LNCAP (cell line): ENCODE measurements around the gene SLC8A1.

Experiments used
- CTCF ChIP-seq: fragments of 450-650 bp; IDR thresholded peaks from 2 replicates; pipeline ENCODE4 v1.5.1; 2017; ENCODE audit warnings: mild to moderate bottlenecking

Gene SLC8A1

GRCh38 chr2:40332191-40332826 lies 119.6 kb downstream of the SLC8A1 start:
- no peak for TF ChIP-seq CTCF

GRCh38 chr2:40330096-40330495 lies 121.8 kb downstream of the SLC8A1 start:
- no peak for TF ChIP-seq CTCF

GRCh38 chr2:40329739-40330030 lies 122.2 kb downstream of the SLC8A1 start:
- no peak for TF ChIP-seq CTCF

- no peak for TF ChIP-seq CTCF
Measured at GRCh38 chr2:40325116-40325515, 126.8 kb downstream of the SLC8A1 start.

- TF ChIP-seq CTCF: no peak
Measured at GRCh38 chr2:40324656-40325055, 127.2 kb downstream of the SLC8A1 start.

- no peak for TF ChIP-seq CTCF
Measured at GRCh38 chr2:40321822-40322221, 130.1 kb downstream of the SLC8A1 start.

GRCh38 chr2:40321016-40321623 lies 130.8 kb downstream of the SLC8A1 start:
- no peak for TF ChIP-seq CTCF

- TF ChIP-seq CTCF: no peak
Measured at GRCh38 chr2:40318921-40319320, 133.0 kb downstream of the SLC8A1 start.
